Measurements from ENCODE around the gene ZIC4. TPM values are rescaled to one million over a fixed set of nuclear protein-coding genes. Genes with fewer than 3 reads are reported as not detected.

The ZIC4 gene
- total and polyA plus RNA-seq, 2 of the 8 experiments (the other 6 are each of a cell fraction or from before 2014, with no cell fraction given): 0.03 to 0.13 TPM

DNA sequence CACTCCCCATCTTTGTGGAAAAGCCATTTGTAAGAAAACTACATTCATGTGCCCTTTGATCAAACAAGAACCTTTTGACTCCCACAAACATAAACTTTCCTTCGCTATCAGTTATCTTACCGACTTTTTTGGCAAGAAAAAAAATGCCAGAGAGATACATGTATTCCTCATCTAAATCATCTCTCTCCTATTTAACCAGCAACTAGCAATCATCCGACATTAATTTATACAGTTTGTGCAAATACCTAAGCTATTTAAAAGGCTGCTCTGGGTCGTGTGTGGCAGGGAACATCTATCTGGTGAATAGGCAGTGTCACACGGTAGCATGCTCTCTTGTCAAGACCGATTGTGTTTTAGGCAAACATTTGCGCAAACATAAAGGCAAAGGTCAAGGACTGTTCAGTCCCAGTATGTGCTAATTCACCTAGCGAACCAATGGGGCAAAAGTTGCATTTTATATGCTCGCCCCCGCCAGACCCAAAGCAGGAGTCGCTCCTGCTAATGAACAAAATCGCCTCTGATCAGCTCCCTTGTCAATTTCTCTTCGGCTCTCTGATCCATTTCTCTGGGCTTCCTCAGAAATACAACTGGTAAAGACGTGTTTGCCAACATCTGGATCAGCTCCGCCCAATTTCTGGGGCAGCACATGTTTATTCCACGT is 37.7 kb downstream of the ZIC4 start:
- Histone ChIP-seq H3K18ac (ENCODE audit: extremely low read depth, low read length) (no peak overlapping the region), H4K20me1 (replicated peaks in 1 of 2; ENCODE audit: control insufficient read depth in 1 of 2, insufficient read depth in 2 of 2, low read length in 2 of 2) (peaks cover 0 to 2% of the 10 kb centered on the region in 2 experiments)
- no peak for TF ChIP-seq BACH1 (IDR thresholded peaks at IDR 0.05; ENCODE audit: low read length)
- no peak for TF ChIP-seq YY1 (IDR thresholded peaks at IDR 0.05; ENCODE audit: low read depth, low read length)
- no peak for TF ChIP-seq SAP30 (IDR thresholded peaks at IDR 0.05; ENCODE audit: insufficient read depth, insufficient replicate concordance, low read length)
- TF ChIP-seq CREB1 (IDR thresholded peaks at IDR 0.05): no peak
- TF ChIP-seq CBX8 (IDR thresholded peaks at IDR 0.05; ENCODE audit: borderline replicate concordance, low read depth, low read length): 0 out of 2 replicates have a peak, but pooled peaks have one; percentile 75
- peak; percentile 71; the same call in 1 of the 2 replicates for TF ChIP-seq SUZ12 (IDR thresholded peaks at IDR 0.05; ENCODE audit: low read length)
- no peak for TF ChIP-seq ASH2L (IDR thresholded peaks at IDR 0.05; ENCODE audit: low read length)
- TF ChIP-seq SIX5 (IDR thresholded peaks at IDR 0.05; ENCODE audit: low read depth, low read length): no peak
- TF ChIP-seq POU5F1 (IDR thresholded peaks at IDR 0.05; ENCODE audit: low read depth, low read length): no peak
- TF ChIP-seq JUND (IDR thresholded peaks at IDR 0.05; ENCODE audit: low read length): no peak
- no peak for TF ChIP-seq GTF2F1 (IDR thresholded peaks at IDR 0.05; ENCODE audit: borderline replicate concordance, low read depth, low read length)
- peak; percentile 94 for TF ChIP-seq RNF2 (IDR thresholded peaks at IDR 0.05; ENCODE audit: borderline replicate concordance, low read depth, low read length, missing control alignments, poor library complexity, severe bottlenecking)
- no peak for TF ChIP-seq RBBP5 (IDR thresholded peaks at IDR 0.05; ENCODE audit: borderline replicate concordance, low read depth, low read length)

More for the DNA sequence above, 37.7 kb downstream of the ZIC4 start:
- Histone ChIP-seq H4K8ac (ENCODE audit: extremely low read depth, insufficient read depth, low read length) (no peak overlapping the region), H3K79me1 (ENCODE audit: low read depth, low read length) (no peaks in the 10 kb centered on the region), H4K91ac (replicated peaks; ENCODE audit: insufficient read length, low read length) (no peak overlapping the region), H4K5ac (ENCODE audit: insufficient read length, low read depth, low read length) (no peak overlapping the region), H3K4me2 (ENCODE audit: insufficient read depth in 1 of 2, low read depth in 2 of 2, low read length in 2 of 2) (peak overlapping the region in 1 of 2 experiments; percentile 63; a peak in 2 of 4 replicates), H2AFZ (ENCODE audit: low read length) (no peak overlapping the region), H3K4ac (replicated peaks; ENCODE audit: insufficient read length, low read depth, low read length) (no peak overlapping the region), H3K9ac (replicated peaks in 1 of 4; ENCODE audit: extremely low read depth in 1 of 4, low read depth in 3 of 4, low read length in 3 of 4) (no peak overlapping the region), H3K23ac (ENCODE audit: insufficient read length) (no peak overlapping the region), H2BK120ac (replicated peaks; ENCODE audit: low read depth, low read length) (no peak overlapping the region), H2BK5ac (ENCODE audit: low read depth, low read length) (no peak overlapping the region), H3K4me1 (replicated peaks in 1 of 4; ENCODE audit: control insufficient read depth in 3 of 4, insufficient read depth in 4 of 4, low read length in 3 of 4) (peaks cover 4 to 17% (median 16%) of the 10 kb centered on the region in 4 experiments), H3K23me2 (ENCODE audit: low read depth, low read length) (peaks cover 3% of the 10 kb centered on the region; the same call in 1 of the 2 replicates), H2AK5ac (ENCODE audit: low read depth, low read length) (no peak overlapping the region), H2BK15ac (ENCODE audit: low read length) (no peak overlapping the region), H3K27ac (ENCODE audit: low read depth, low read length) (no peak overlapping the region), H3K56ac (replicated peaks; ENCODE audit: insufficient read length, low read depth, low read length) (no peak overlapping the region), H2BK20ac (ENCODE audit: low read length) (no peak overlapping the region), H3K79me2 (ENCODE audit: control insufficient read depth in 1 of 2, insufficient read depth in 2 of 2, low read length in 2 of 2) (no peaks in the 10 kb centered on the region), H3K27me3 (replicated peaks in 1 of 4; ENCODE audit: control insufficient read depth in 3 of 4, extremely low read depth in 1 of 4, insufficient read depth in 3 of 4, low read length in 3 of 4) (peaks cover 64 to 91% (median 85%) of the 10 kb centered on the region in 4 experiments), H3K36me3 (ENCODE audit: control insufficient read depth in 2 of 4, insufficient read depth in 4 of 4, low read length in 3 of 4) (no peaks in the 10 kb centered on the region), H3K4me3 (ENCODE audit: extremely low read depth in 1 of 4, insufficient read depth in 2 of 4, low read depth in 3 of 4, low read length in 4 of 4) (peak overlapping the region in 1 of 4 experiments; percentile 22; a peak in 1 of 8 replicates), H2BK12ac (ENCODE audit: low read depth, low read length) (no peak overlapping the region; the same call in 1 of the 2 replicates), H3K14ac (ENCODE audit: insufficient read length) (no peak overlapping the region), H3K9me3 (ENCODE audit: insufficient read depth in 2 of 2, low read depth in 1 of 2, low read length in 1 of 2) (no peaks in the 10 kb centered on the region)
- CTCF ChIA-PET (ENCODE audit: partially characterized antibody): interaction anchor here (0.6 to 11.9 kb wide), 12 partner anchors 9 to 593 kb away, joined by 3 to 162 read pairs (median 4); no protein-coding TSS in a partner anchor
- no peak for FAIRE-seq
- POLR2A ChIA-PET (ENCODE audit: partially characterized antibody): interaction anchor here (1.0 to 1.9 kb wide), 3 partner anchors 10 to 44 kb away, joined by 3 to 8 read pairs (median 4); no protein-coding TSS in a partner anchor
- DNase-seq (ENCODE audit: low read depth in 1 of 2, low spot score in 2 of 2): no peak
- WGBS, 2 experiments (ENCODE audit: extremely low coverage in 1 of 2, insufficient coverage in 1 of 2, insufficient read length in 1 of 2, insufficient replicate concordance in 2 of 2, low coverage in 1 of 2, low lambda C conversion rate in 2 of 2, missing lambda C conversion rate in 1 of 2): 8% methylated on average over 16 of the region's 16 CpGs; no CpG with 5 or more reads in 1 of the 2 experiments

All from H1 (cell line).